ENCODE results near the gene C1orf105. TPM values are rescaled to one million over a fixed set of nuclear protein-coding genes. Genes with fewer than 3 reads are reported as not detected.

The C1orf105 gene
- total and polyA plus RNA-seq, 2 of the 13 experiments (the other 11 are each of a cell fraction or from before 2014, with no cell fraction given) = 0.15 to 0.45 TPM

DNA sequence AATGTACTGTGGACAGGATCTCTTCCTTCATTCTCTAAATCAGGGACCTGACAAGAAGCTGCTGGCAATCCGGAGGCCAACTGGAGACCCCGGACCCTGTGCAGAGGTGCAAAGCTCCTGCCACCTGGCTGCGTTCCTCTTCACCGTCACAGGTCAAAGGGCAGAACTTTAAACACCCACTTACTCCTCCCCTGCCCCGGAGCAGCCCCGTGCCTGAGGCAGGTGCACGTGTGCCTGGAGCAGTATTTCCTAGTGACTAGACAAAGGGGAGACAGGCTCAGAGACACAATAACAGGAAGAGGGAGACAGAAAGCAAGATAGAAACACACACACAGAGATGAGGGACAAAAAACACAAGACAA lies 30.0 kb downstream of the C1orf105 start (continued):
- no peak for TF ChIP-seq PHF21A (CRISPR knock-in tag; IDR thresholded peaks at IDR 0.05)
- TF ChIP-seq, protein P1, sequence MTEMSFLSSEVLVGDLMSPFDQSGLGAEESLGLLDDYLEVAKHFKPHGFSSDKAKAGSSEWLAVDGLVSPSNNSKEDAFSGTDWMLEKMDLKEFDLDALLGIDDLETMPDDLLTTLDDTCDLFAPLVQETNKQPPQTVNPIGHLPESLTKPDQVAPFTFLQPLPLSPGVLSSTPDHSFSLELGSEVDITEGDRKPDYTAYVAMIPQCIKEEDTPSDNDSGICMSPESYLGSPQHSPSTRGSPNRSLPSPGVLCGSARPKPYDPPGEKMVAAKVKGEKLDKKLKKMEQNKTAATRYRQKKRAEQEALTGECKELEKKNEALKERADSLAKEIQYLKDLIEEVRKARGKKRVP (CRISPR knock-in tag; IDR thresholded peaks at IDR 0.05) = no peak
- no peak for TF ChIP-seq ELF3 (CRISPR knock-in tag; IDR thresholded peaks at IDR 0.05)
- TF ChIP-seq, protein P2, sequence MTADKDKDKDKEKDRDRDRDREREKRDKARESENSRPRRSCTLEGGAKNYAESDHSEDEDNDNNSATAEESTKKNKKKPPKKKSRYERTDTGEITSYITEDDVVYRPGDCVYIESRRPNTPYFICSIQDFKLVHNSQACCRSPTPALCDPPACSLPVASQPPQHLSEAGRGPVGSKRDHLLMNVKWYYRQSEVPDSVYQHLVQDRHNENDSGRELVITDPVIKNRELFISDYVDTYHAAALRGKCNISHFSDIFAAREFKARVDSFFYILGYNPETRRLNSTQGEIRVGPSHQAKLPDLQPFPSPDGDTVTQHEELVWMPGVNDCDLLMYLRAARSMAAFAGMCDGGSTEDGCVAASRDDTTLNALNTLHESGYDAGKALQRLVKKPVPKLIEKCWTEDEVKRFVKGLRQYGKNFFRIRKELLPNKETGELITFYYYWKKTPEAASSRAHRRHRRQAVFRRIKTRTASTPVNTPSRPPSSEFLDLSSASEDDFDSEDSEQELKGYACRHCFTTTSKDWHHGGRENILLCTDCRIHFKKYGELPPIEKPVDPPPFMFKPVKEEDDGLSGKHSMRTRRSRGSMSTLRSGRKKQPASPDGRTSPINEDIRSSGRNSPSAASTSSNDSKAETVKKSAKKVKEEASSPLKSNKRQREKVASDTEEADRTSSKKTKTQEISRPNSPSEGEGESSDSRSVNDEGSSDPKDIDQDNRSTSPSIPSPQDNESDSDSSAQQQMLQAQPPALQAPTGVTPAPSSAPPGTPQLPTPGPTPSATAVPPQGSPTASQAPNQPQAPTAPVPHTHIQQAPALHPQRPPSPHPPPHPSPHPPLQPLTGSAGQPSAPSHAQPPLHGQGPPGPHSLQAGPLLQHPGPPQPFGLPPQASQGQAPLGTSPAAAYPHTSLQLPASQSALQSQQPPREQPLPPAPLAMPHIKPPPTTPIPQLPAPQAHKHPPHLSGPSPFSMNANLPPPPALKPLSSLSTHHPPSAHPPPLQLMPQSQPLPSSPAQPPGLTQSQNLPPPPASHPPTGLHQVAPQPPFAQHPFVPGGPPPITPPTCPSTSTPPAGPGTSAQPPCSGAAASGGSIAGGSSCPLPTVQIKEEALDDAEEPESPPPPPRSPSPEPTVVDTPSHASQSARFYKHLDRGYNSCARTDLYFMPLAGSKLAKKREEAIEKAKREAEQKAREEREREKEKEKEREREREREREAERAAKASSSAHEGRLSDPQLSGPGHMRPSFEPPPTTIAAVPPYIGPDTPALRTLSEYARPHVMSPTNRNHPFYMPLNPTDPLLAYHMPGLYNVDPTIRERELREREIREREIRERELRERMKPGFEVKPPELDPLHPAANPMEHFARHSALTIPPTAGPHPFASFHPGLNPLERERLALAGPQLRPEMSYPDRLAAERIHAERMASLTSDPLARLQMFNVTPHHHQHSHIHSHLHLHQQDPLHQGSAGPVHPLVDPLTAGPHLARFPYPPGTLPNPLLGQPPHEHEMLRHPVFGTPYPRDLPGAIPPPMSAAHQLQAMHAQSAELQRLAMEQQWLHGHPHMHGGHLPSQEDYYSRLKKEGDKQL (CRISPR knock-in tag; IDR thresholded peaks at IDR 0.05; ENCODE audit: low read depth) = 0 out of 2 replicates have a peak, but pooled peaks have one; percentile 28
- TF ChIP-seq GATAD2A (CRISPR knock-in tag; IDR thresholded peaks at IDR 0.05) = peak; percentile 21; the same call in 1 of the 2 replicates
- TF ChIP-seq, protein P3, sequence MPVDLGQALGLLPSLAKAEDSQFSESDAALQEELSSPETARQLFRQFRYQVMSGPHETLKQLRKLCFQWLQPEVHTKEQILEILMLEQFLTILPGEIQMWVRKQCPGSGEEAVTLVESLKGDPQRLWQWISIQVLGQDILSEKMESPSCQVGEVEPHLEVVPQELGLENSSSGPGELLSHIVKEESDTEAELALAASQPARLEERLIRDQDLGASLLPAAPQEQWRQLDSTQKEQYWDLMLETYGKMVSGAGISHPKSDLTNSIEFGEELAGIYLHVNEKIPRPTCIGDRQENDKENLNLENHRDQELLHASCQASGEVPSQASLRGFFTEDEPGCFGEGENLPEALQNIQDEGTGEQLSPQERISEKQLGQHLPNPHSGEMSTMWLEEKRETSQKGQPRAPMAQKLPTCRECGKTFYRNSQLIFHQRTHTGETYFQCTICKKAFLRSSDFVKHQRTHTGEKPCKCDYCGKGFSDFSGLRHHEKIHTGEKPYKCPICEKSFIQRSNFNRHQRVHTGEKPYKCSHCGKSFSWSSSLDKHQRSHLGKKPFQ (CRISPR knock-in tag; IDR thresholded peaks at IDR 0.05; ENCODE audit: insufficient replicate concordance) = no peak
- TF ChIP-seq TBX2 (CRISPR knock-in tag; IDR thresholded peaks at IDR 0.05; ENCODE audit: borderline replicate concordance) = peak; percentile 75
- no peak for TF ChIP-seq ZNF354B (CRISPR knock-in tag; IDR thresholded peaks at IDR 0.05)
- TF ChIP-seq SMARCE1 (IDR thresholded peaks at IDR 0.05; ENCODE audit: borderline replicate concordance) = no peak
- TF ChIP-seq POLR2G (IDR thresholded peaks at IDR 0.05; ENCODE audit: low read depth, low read length) = peak; percentile 28
- TF ChIP-seq ZNF614 (CRISPR knock-in tag; IDR thresholded peaks at IDR 0.05; ENCODE audit: borderline replicate concordance) = no peak
- no peak for TF ChIP-seq SOX13 (IDR thresholded peaks at IDR 0.05)
- peak in 1 of 2 experiments; percentile 72; a peak in 2 of 4 replicates for TF ChIP-seq SOX13 (CRISPR knock-in tag; conservative IDR thresholded peaks at IDR 0.05 in 1 of 2, IDR thresholded peaks at IDR 0.05 in 1 of 2)
- no peak for TF ChIP-seq ZNF720 (CRISPR knock-in tag; IDR thresholded peaks at IDR 0.05)
- TF ChIP-seq ETV6 (CRISPR knock-in tag; conservative IDR thresholded peaks at IDR 0.05) = 0 out of 2 replicates have a peak, but pooled peaks have one; percentile 50
- no peak for TF ChIP-seq ZNF343 (CRISPR knock-in tag; IDR thresholded peaks at IDR 0.05)
- TF ChIP-seq, protein P4, sequence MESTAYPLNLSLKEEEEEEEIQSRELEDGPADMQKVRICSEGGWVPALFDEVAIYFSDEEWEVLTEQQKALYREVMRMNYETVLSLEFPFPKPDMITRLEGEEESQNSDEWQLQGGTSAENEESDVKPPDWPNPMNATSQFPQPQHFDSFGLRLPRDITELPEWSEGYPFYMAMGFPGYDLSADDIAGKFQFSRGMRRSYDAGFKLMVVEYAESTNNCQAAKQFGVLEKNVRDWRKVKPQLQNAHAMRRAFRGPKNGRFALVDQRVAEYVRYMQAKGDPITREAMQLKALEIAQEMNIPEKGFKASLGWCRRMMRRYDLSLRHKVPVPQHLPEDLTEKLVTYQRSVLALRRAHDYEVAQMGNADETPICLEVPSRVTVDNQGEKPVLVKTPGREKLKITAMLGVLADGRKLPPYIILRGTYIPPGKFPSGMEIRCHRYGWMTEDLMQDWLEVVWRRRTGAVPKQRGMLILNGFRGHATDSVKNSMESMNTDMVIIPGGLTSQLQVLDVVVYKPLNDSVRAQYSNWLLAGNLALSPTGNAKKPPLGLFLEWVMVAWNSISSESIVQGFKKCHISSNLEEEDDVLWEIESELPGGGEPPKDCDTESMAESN (CRISPR knock-in tag; conservative IDR thresholded peaks at IDR 0.05) = no peak; the same call in 1 of the 2 replicates
- TF ChIP-seq RARA (CRISPR knock-in tag; IDR thresholded peaks at IDR 0.05) = peak; percentile 63
- TF ChIP-seq, protein P5, sequence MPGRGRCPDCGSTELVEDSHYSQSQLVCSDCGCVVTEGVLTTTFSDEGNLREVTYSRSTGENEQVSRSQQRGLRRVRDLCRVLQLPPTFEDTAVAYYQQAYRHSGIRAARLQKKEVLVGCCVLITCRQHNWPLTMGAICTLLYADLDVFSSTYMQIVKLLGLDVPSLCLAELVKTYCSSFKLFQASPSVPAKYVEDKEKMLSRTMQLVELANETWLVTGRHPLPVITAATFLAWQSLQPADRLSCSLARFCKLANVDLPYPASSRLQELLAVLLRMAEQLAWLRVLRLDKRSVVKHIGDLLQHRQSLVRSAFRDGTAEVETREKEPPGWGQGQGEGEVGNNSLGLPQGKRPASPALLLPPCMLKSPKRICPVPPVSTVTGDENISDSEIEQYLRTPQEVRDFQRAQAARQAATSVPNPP (CRISPR knock-in tag; IDR thresholded peaks at IDR 0.05) = no peak
- TF ChIP-seq PHF5A (CRISPR knock-in tag; IDR thresholded peaks at IDR 0.05; ENCODE audit: low read depth, unreplicated experiment) = no peak

Data from HepG2 (cell line).